ENCODE measurements around the gene ADAM10.

ADAM10 gene

DNA sequence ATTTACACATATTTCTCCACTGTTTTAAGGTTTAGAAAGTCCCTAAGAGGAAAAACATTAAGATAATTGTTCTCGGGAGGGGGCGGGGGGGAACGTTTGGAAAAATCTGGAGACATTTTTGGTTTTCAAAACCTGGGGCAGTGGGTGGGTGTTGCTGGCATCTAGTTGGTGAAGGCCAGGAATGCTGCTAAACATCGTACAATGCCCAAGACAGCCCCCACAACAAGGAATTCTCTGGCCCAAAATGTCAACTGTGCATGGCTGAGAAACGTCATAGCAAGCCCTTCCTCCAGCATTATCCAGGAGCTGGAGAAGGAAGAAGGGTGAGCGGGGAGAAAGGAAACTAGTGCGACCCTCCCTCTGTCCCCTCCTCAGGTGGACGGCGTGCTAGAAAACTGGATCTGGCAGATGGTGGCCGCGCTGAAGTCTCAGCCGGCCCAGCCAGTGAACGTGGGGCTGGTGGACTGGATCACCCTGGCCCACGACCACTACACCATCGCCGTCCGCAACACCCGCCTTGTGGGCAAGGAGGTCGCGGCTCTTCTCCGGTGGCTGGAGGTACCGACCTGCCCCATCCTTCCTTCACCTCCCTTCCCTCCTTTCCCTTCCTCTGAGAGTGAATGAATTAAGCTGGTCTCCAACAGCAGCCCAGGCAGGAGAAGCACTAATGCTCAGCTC, 208.0 kb downstream of the ADAM10 start:
- in situ Hi-C loops (cut with MboI; ENCODE audit: low sequenced_read_pairs): no loop called here

DNA sequence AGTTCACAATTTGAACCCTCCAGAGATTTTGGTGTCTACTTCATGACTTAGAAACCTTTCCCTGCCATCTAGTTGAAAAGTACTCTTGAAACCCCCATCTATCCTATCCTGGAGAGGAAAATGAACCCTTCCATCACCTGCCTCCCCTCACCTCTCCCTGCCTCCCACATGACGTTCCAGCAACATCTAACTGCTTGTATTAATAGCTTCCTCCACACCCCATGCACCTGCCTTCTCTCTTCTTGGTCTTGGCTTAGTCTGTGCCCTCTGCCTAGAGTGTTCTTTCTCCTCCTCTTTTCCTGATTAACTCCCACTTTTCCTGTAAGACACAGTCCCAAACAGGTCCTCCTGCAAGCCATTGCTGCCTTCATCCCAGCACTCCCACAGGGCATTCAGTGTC, 210.0 kb downstream of the ADAM10 start:
- in situ Hi-C loops (cut with MboI; ENCODE audit: low sequenced_read_pairs): no loop called here

DNA sequence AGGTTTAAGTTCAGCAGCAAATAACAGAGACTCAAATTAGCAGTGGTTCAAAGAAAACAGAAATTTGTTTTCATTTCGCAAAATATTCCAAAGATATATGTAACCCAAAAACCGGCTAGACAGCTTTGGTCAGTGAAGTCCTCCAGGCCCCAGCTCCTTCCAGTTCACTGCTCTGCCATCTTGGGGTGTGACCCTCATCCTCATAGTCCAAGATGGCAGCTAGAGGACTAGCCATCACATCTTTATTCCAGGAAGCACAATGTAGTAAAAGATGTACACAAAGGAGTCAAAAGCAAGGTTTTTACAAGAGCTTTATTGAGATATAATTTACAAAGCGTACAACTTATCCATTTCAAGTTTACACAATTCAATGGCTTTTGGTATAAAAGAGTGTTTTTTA, 210.6 kb downstream of the ADAM10 start:
- in situ Hi-C loops (cut with MboI; ENCODE audit: low sequenced_read_pairs): no loop called here
